Activated T-cell treated with anti-CD3 and anti-CD28 coated beads, Interleukin-2, amount 50 U/mL, for 72 hours (primary cell): ENCODE data around the gene CHRM5. TPM values are rescaled to one million over a fixed set of nuclear protein-coding genes. Genes with fewer than 3 reads are reported as not detected.
A peak's percentile ranks its signal among the peaks of the same experiment; 100 is the strongest.

Experiments used
- ATAC-seq, 2 donors: fragments of 150-1000 bp; cut with Tn5 transposase; replicated peaks in 1 of 2; 2 replicates each; pipeline ENCODE4 v1.10.0; 2021; ENCODE audit warnings: moderate library complexity in 2 of 2, mild to moderate bottlenecking in 1 of 2
- DNase-seq, 2 donors: peaks; one replicate each; pipeline ENCODE4 v3.0.0; 2021 to 2022; ENCODE audit warnings: mixed read lengths in 1 of 2
- H3K27ac Mint-ChIP-seq: one replicate; pipeline ENCODE4 v1.8.0; 2022; ENCODE audit warnings: mild to moderate bottlenecking, moderate library complexity, mixed read lengths
- H3K27me3 Mint-ChIP-seq: one replicate; pipeline ENCODE4 v1.8.0; 2022; ENCODE audit warnings: low read depth, mixed read lengths
- H3K36me3 Mint-ChIP-seq, 2 donors: one replicate each; pipeline ENCODE4 v1.8.0; 2022; ENCODE audit warnings: mixed read lengths in 2 of 2, mild to moderate bottlenecking in 1 of 2; ENCODE audit not compliant: insufficient read depth in 2 of 2
- H3K4me1 Mint-ChIP-seq: one replicate; pipeline ENCODE4 v1.8.0; 2022; ENCODE audit warnings: low read depth, mixed read lengths
- H3K4me3 Mint-ChIP-seq, 2 donors: one replicate each; pipeline ENCODE4 v1.8.0; 2022; ENCODE audit warnings: mild to moderate bottlenecking in 2 of 2, mixed read lengths in 2 of 2, moderate library complexity in 2 of 2
- H3K9me3 Mint-ChIP-seq, 2 donors: one replicate each; pipeline ENCODE4 v1.8.0; 2022; ENCODE audit warnings: mixed read lengths in 2 of 2
- total RNA-seq, 2 donors: library from RNA; stranded (reverse); gene quantifications; one replicate each; pipeline ENCODE4 v1.2.3, GENCODE V29; 2022

The CHRM5 gene
- total RNA-seq, 2 donors from 2014 or later: not detected

- H3K4me3 Mint-ChIP-seq: peak overlapping the region; percentile 96 to 100
Measured at GRCh38 chr15:34102175-34102925, 134.1 kb downstream of the CHRM5 start.

GRCh38 chr15:34106423-34106822 is 138.1 kb downstream of the CHRM5 start:
- ATAC-seq (no peak), DNase-seq (no peak)
- Mint-ChIP-seq H3K27me3 (no peaks in the 10 kb centered on the region), H3K36me3 (peaks cover 7 to 18% of the 10 kb centered on the region in 2 donors), H3K4me3 (no peak overlapping the region), H3K4me1 (peaks cover 11% of the 10 kb centered on the region), H3K27ac (no peak overlapping the region), H3K9me3 (peaks cover 3 to 6% of the 10 kb centered on the region in 2 donors)

More at GRCh38 chr15:34102175-34102925, 134.1 kb downstream of the CHRM5 start:
- peaks cover 7 to 22% of the 10 kb centered on the region in 2 donors for H3K36me3 Mint-ChIP-seq
- H3K27ac Mint-ChIP-seq: peak overlapping the region; percentile 96
- peaks cover 22% of the 10 kb centered on the region for H3K4me1 Mint-ChIP-seq
- H3K9me3 Mint-ChIP-seq: peaks cover 3 to 6% of the 10 kb centered on the region in 2 donors
- no peaks in the 10 kb centered on the region for H3K27me3 Mint-ChIP-seq
- no peak for DNase-seq
- ATAC-seq: no peak

- H3K4me3 Mint-ChIP-seq: no peak overlapping the region
- H3K27ac Mint-ChIP-seq: no peak overlapping the region
- H3K27me3 Mint-ChIP-seq: no peaks in the 10 kb centered on the region
- H3K4me1 Mint-ChIP-seq: peaks cover 5% of the 10 kb centered on the region
- H3K36me3 Mint-ChIP-seq: peaks cover 3 to 16% of the 10 kb centered on the region in 2 donors
- ATAC-seq: no peak
- no peak for DNase-seq
- peaks cover 3 to 6% of the 10 kb centered on the region in 2 donors for H3K9me3 Mint-ChIP-seq
Measured at GRCh38 chr15:34107315-34107714, 139.0 kb downstream of the CHRM5 start.

- peaks cover 5% of the 10 kb centered on the region for H3K4me1 Mint-ChIP-seq
- peaks cover 1 to 2% of the 10 kb centered on the region in 2 donors for H3K9me3 Mint-ChIP-seq
- H3K4me3 Mint-ChIP-seq: no peak overlapping the region
- DNase-seq (peak; percentile 7 to 17), ATAC-seq (peak; percentile 52 to 67)
- H3K36me3 Mint-ChIP-seq: peaks cover 0 to 1% of the 10 kb centered on the region in 2 donors
- H3K27me3 Mint-ChIP-seq: peaks cover 13% of the 10 kb centered on the region
- peak overlapping the region; percentile 82 for H3K27ac Mint-ChIP-seq
Measured at GRCh38 chr15:34109797-34110663, 141.7 kb downstream of the CHRM5 start.

GRCh38 chr15:34111488-34111887 is 143.2 kb downstream of the CHRM5 start:
- Mint-ChIP-seq H3K36me3 (no peaks in the 10 kb centered on the region), H3K4me1 (peaks cover 5% of the 10 kb centered on the region), H3K27me3 (peaks cover 13% of the 10 kb centered on the region), H3K9me3 (no peaks in the 10 kb centered on the region), H3K27ac (no peak overlapping the region), H3K4me3 (no peak overlapping the region)
- ATAC-seq: no peak
- no peak for DNase-seq

GRCh38 chr15:34114215-34114614 is 145.9 kb downstream of the CHRM5 start:
- peaks cover 13% of the 10 kb centered on the region for H3K27me3 Mint-ChIP-seq
- no peak overlapping the region for H3K4me3 Mint-ChIP-seq
- H3K36me3 Mint-ChIP-seq: no peaks in the 10 kb centered on the region
- no peak overlapping the region for H3K27ac Mint-ChIP-seq
- H3K9me3 Mint-ChIP-seq: no peaks in the 10 kb centered on the region
- DNase-seq (no peak), ATAC-seq (no peak)
- H3K4me1 Mint-ChIP-seq: peaks cover 5% of the 10 kb centered on the region

GRCh38 chr15:34114739-34115138 is 146.4 kb downstream of the CHRM5 start:
- Mint-ChIP-seq H3K4me1 (peaks cover 5% of the 10 kb centered on the region), H3K9me3 (no peaks in the 10 kb centered on the region), H3K27ac (no peak overlapping the region), H3K27me3 (peaks cover 13% of the 10 kb centered on the region), H3K4me3 (no peak overlapping the region), H3K36me3 (no peaks in the 10 kb centered on the region)
- ATAC-seq: no peak
- DNase-seq: no peak

GRCh38 chr15:34116620-34117019 is 148.3 kb downstream of the CHRM5 start:
- Mint-ChIP-seq H3K27me3 (peaks cover 27% of the 10 kb centered on the region), H3K9me3 (no peaks in the 10 kb centered on the region), H3K36me3 (no peaks in the 10 kb centered on the region), H3K4me1 (no peaks in the 10 kb centered on the region), H3K4me3 (no peak overlapping the region), H3K27ac (no peak overlapping the region)
- DNase-seq: no peak
- no peak for ATAC-seq

Other genes with a start within 250 kb of the CHRM5 start
- gene AVEN, start 70.7 kb downstream of the CHRM5 start, total RNA-seq: 10 to 100 TPM; 10.3 to 18.6 TPM
- gene EMC7, start 133.4 kb downstream of the CHRM5 start, total RNA-seq: 10 to 100 TPM; 75.7 to 77.6 TPM
- 1 to 10 TPM; 3.7 to 5.1 TPM for gene PGBD4, start 133.6 kb downstream of the CHRM5 start, total RNA-seq
- gene KATNBL1, start 241.6 kb downstream of the CHRM5 start, total RNA-seq: 10 to 100 TPM; 39.2 to 41.3 TPM